HepG2 (cell line): ENCODE results near the gene LRRC32.

Source experiments
- SMAD1 ChIP-seq: sonication (generic); formaldehyde crosslinking; IDR thresholded peaks from 2 replicates; pipeline ENCODE4 v1.4.0; 2020; ENCODE audit warnings: missing genetic modification reagents, low read depth, mild to moderate bottlenecking, borderline replicate concordance
- YY1 ChIP-seq: IDR thresholded peaks from 2 replicates; pipeline ENCODE4 v1.6.1; 2011; ENCODE audit warnings: low read length, low read depth, moderate library complexity, mild to moderate bottlenecking; ENCODE audit not compliant: insufficient read depth, insufficient replicate concordance
- ZNF232 ChIP-seq: sonication (generic); formaldehyde crosslinking; IDR thresholded peaks from 2 replicates; pipeline ENCODE4 v1.4.0; 2020; ENCODE audit warnings: missing genetic modification reagents, borderline replicate concordance
- TF ChIP-seq, protein P1 (sequence below): sonication (generic); formaldehyde crosslinking; IDR thresholded peaks from 2 replicates; pipeline ENCODE4 v1.5.0; 2020; ENCODE audit warnings: mild to moderate bottlenecking, missing genetic modification reagents, moderate library complexity
- TF ChIP-seq, protein P2 (sequence below): sonication (generic); formaldehyde crosslinking; IDR thresholded peaks from 2 replicates; pipeline ENCODE4 v1.5.0; 2020; ENCODE audit warnings: missing genetic modification reagents, mild to moderate bottlenecking, borderline replicate concordance

DNA sequence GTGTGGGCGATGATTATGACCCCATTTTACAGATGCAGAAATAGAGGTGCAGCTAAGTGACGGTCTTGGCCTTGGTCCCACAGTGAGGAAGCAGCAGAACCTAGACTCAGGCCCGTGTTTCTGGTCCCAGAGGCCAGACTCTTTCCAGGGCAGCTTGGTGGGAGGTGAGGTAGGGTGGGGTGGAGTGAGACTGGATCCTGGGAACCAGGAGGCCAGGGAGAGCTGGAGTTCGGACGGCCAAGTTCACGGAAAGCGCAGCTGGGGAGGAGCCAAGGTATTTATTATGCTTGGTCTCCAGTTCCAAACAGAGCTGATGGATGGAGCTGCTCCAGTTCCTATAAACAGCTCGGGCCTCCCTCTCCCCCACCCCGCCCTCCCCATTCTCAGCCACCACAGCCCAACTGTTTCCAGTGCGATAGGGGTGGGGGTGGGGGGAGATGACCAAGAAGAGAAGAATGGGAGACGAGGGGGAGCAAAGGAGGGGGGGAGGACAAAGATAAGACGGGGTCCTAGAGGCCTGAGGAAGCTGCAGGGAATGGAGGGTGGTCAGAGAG lies 16.2 kb downstream of the LRRC32 start:
- TF ChIP-seq SMAD1 (CRISPR knock-in tag) (no peak), YY1 (no peak), ZNF232 (CRISPR knock-in tag) (no peak)
- TF ChIP-seq, protein P1, sequence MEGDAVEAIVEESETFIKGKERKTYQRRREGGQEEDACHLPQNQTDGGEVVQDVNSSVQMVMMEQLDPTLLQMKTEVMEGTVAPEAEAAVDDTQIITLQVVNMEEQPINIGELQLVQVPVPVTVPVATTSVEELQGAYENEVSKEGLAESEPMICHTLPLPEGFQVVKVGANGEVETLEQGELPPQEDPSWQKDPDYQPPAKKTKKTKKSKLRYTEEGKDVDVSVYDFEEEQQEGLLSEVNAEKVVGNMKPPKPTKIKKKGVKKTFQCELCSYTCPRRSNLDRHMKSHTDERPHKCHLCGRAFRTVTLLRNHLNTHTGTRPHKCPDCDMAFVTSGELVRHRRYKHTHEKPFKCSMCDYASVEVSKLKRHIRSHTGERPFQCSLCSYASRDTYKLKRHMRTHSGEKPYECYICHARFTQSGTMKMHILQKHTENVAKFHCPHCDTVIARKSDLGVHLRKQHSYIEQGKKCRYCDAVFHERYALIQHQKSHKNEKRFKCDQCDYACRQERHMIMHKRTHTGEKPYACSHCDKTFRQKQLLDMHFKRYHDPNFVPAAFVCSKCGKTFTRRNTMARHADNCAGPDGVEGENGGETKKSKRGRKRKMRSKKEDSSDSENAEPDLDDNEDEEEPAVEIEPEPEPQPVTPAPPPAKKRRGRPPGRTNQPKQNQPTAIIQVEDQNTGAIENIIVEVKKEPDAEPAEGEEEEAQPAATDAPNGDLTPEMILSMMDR (CRISPR knock-in tag), result no peak
- TF ChIP-seq, protein P2, sequence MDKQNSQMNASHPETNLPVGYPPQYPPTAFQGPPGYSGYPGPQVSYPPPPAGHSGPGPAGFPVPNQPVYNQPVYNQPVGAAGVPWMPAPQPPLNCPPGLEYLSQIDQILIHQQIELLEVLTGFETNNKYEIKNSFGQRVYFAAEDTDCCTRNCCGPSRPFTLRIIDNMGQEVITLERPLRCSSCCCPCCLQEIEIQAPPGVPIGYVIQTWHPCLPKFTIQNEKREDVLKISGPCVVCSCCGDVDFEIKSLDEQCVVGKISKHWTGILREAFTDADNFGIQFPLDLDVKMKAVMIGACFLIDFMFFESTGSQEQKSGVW (CRISPR knock-in tag), result no peak
